Heart left ventricle (tissue), 13 donors: ENCODE data around the gene KIAA1614.

Experiments used
- CTCF ChIP-seq, 12 donors: fragments of 200-600 bp; sonication (generic) in 4 of 12; IDR thresholded peaks; one replicate each; pipeline versions ENCODE4 v1.5.0 to v1.8.0; 2018 to 2022; ENCODE audit warnings: antibody characterized with exemption in 12 of 12, mild to moderate bottlenecking in 5 of 12
- POLR2A ChIP-seq, 2 donors: fragments of 450-650 bp; IDR thresholded peaks; one replicate each; pipeline ENCODE4 v1.6.1; 2017; ENCODE audit warnings: antibody characterized with exemption in 2 of 2, mild to moderate bottlenecking in 2 of 2, moderate library complexity in 2 of 2
- donor health status: ischemic (EF 13 %, LVEDD 7.1; RV severe dilation, severe dysfunction).
- donor health status: DM: no; HTN: yes; CAD: no.
- donor health status: DM: no; HTN: no; CAD: no.
- donor health status: ischemic (EF 25% LVEDD 6.9; RV normal size, moderate dysfunction).
- donor health status: ischemic (EF 25% LVEDD 5.7; RV mildly dilated, moderate dysfunction).
- donor health status: ischemic (EF 35%, LVEDD 5.7; RV mildly dilated, moderate dysfunction).
- donor health status: nonischemic (EF 11% LVEDD 7.7; RV severe dilation, severe dysfunction).
- donor health status: DM: yes; HTN: yes; CAD: no.
- donor health status: PGD.
- donor health status: ischemic (EF 29% LVEDD 5.4; RV normal size, mild dysfunction).
- donor health status: nonischemic (EF 23%, LVEDD 6.1; RV moderate dilation, normal function).

- no peak for TF ChIP-seq CTCF (IDR thresholded peaks at IDR 0.05)
- TF ChIP-seq POLR2A (IDR thresholded peaks at IDR 0.05), result no peak
Observed at GRCh38 chr1:180919183-180919700, 6.5 kb downstream of the KIAA1614 start.
